ENCODE results near the gene APOC1. TPM values are rescaled to one million over a fixed set of nuclear protein-coding genes. Genes with fewer than 3 reads are reported as not detected.

Gene APOC1
- total RNA-seq, 1 experiment from 2014 or later, result 4.4 TPM

GRCh38 chr19:44955505-44956439, 41.4 kb downstream of the APOC1 start:
- DNase-seq (ENCODE audit: low read depth), result no peak

- no peak for DNase-seq (ENCODE audit: low read depth)
Measured at GRCh38 chr19:44957526-44957925, 43.1 kb downstream of the APOC1 start.

GRCh38 chr19:44958090-44958489, 43.7 kb downstream of the APOC1 start:
- DNase-seq (ENCODE audit: low read depth), result no peak

- DNase-seq (ENCODE audit: low read depth), result no peak
Measured at GRCh38 chr19:44959691-44960090, 45.3 kb downstream of the APOC1 start.

- DNase-seq (ENCODE audit: low read depth), result no peak
Measured at GRCh38 chr19:44960906-44961728, 46.7 kb downstream of the APOC1 start.

- DNase-seq (ENCODE audit: low read depth), result no peak
Measured at GRCh38 chr19:44961821-44962220, 47.4 kb downstream of the APOC1 start.

GRCh38 chr19:44968118-44968517, 53.7 kb downstream of the APOC1 start:
- DNase-seq (ENCODE audit: low read depth), result no peak

GRCh38 chr19:44968670-44969069, 54.3 kb downstream of the APOC1 start:
- no peak for DNase-seq (ENCODE audit: low read depth)

Other genes starting within 250 kb of the APOC1 start
- 0.23 and 0.42 TPM in 2 replicates for gene CEACAM19, start 243.1 kb upstream of the APOC1 start, total RNA-seq (2014; rRNA removed; shearing (Covaris generic))
- gene CEACAM16, start 215.5 kb upstream of the APOC1 start, total RNA-seq (2014; rRNA removed; shearing (Covaris generic)), result not detected in 2 replicates
- 7.6 and 9.3 TPM in 2 replicates for gene BCL3, start 165.9 kb upstream of the APOC1 start, total RNA-seq (2014; rRNA removed; shearing (Covaris generic))
- not detected in 2 replicates for gene CBLC, start 136.7 kb upstream of the APOC1 start, total RNA-seq (2014; rRNA removed; shearing (Covaris generic))
- gene BCAM, start 105.5 kb upstream of the APOC1 start, total RNA-seq (2014; rRNA removed; shearing (Covaris generic)), result 4.6 and 13.4 TPM in 2 replicates
- 66.4 and 73.7 TPM in 2 replicates for gene NECTIN2, start 68.3 kb upstream of the APOC1 start, total RNA-seq (2014; rRNA removed; shearing (Covaris generic))
- 170 and 179 TPM in 2 replicates for gene TOMM40, start 23.4 kb upstream of the APOC1 start, total RNA-seq (2014; rRNA removed; shearing (Covaris generic))
- 0.86 and 1.6 TPM in 2 replicates for gene APOE, start 8.8 kb upstream of the APOC1 start, total RNA-seq (2014; rRNA removed; shearing (Covaris generic))
- gene APOC4, start 27.6 kb downstream of the APOC1 start, total RNA-seq (2014; rRNA removed; shearing (Covaris generic)), result not detected in 2 replicates
- not detected in 2 replicates for gene APOC2, start 31.4 kb downstream of the APOC1 start, total RNA-seq (2014; rRNA removed; shearing (Covaris generic))
- 12.9 and 17.3 TPM in 2 replicates for gene CLPTM1, start 40.8 kb downstream of the APOC1 start, total RNA-seq (2014; rRNA removed; shearing (Covaris generic))
- 15.5 and 25.3 TPM in 2 replicates for gene RELB, start 86.9 kb downstream of the APOC1 start, total RNA-seq (2014; rRNA removed; shearing (Covaris generic))
- gene CLASRP, start 124.4 kb downstream of the APOC1 start, total RNA-seq (2014; rRNA removed; shearing (Covaris generic)), result 61.6 and 80.7 TPM in 2 replicates
- gene ZNF296, start 161.9 kb downstream of the APOC1 start, total RNA-seq (2014; rRNA removed; shearing (Covaris generic)), result 0.06 TPM in 1 of 2 replicates, not detected in the other
- 43.3 and 70.7 TPM in 2 replicates for gene GEMIN7, start 164.7 kb downstream of the APOC1 start, total RNA-seq (2014; rRNA removed; shearing (Covaris generic))
- 18.1 and 30.6 TPM in 2 replicates for gene PPP1R37, start 178.6 kb downstream of the APOC1 start, total RNA-seq (2014; rRNA removed; shearing (Covaris generic))
- gene NKPD1, start 246.4 kb downstream of the APOC1 start, total RNA-seq (2014; rRNA removed; shearing (Covaris generic)), result 0.11 and 1.4 TPM in 2 replicates